HG02798 (cell line): ENCODE data around the gene ABCG4.
"Not testable (repeated sequence)": the region's sequence is repeated elsewhere in the genome, so short reads cannot be mapped to it uniquely, and the experiment has no call there.

Source experiments
- ATAC-seq: cut with Tn5 transposase; IDR thresholded peaks from one replicate; pipeline ENCODE4 v1.9.1; 2021; ENCODE audit warnings: mild to moderate bottlenecking; ENCODE audit not compliant: unreplicated experiment, poor library complexity

The ABCG4 gene

DNA sequence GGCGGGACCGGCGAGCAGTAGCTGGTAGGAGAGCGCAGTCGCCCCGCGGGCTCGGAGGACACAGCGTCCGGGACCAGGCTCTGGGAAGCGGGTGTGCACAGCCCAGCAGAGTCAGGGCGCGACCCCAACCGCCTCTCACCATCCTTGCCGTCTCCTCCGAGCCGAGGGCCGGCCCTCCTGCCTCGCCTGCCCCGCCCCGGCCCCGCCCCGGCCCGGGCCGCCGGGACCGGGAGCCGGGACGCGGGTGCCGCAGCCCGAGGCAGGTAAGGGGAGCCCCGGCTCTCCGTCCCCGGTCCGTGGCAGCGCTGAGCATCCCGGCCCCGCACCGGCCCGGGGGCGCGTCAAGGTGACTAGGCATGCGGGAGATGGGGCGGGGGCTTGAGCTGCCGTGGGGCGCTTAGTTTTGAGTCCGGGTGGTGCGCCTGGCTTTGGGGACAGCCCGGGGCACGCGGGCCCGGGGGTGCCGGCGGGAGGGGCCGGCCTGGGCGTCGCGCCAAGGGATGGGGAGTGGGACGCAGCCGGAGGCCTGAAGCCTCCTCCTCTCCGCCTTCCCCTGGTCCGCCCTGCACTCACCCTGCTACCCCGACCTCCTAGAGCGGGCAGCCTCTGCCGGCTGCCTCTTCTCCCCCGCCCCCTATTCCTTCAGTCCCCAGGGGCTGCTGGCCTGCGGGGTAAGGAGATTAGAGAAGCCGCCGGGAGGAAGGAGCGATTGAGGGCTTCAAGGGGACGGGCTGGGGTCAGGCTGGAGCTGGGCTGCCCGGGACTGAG is at the start of gene ABCG4:
Gene ABCG4, plus strand, starts transcription at position 35 of the 768 bp plus-strand sequence. CDS start 914 bp downstream, outside the sequence.
- peak; percentile 34 for ATAC-seq

DNA sequence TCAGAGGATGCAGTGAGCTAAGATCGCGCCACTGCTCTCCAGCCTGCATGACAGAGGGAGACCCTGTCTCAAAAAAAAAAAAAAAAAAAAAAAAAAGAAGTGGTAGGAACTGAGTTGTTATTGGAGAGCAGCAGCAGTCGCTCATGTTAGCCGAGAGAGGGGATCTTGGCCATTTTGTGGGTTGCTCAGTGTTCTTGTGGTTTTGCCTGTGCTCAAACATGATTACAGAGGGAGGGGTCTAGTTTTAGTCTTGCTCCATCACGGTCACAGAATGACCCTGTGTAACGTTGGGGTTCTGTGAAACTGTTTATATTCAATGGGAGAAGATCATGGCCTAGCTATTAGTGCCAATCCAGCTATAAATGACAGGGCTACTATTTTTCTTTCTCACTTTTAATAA is 49.1 kb upstream of the ABCG4 start:
- ATAC-seq: no peak

DNA sequence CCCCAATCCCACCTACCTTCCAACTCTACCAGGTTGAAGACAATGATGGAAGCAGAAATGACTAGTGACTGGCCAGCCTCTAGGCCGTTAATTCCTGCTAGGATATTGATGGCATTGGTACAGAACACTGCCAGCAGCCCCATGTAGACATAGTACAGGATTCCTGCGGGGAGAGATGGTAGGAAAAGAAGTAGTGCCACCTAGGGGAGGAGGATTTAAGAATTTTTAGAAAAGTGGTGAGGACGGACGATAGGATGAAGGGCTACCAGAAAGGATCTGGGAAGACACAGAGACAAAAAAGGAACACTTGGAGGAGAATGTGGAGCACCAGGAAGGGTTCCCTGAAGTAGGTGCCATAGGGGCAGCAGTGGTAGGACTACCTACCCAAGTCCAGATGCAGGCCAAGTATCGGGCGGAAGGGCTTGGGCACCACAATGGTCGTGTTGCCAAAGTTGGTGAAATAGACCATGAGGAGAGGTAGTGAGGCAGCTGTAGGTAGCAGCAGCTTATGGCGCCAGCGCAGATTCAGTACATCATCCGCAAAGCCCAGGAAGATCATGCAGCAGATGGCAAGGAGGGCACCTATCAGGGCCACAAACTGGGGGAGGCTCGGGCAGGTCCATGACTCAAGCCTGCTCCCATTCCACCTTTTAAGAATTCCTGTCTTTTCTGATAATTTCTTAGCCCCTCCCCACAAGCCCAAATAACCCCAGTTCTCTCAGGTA is 48.4 kb upstream of the ABCG4 start:
- ATAC-seq: no peak

DNA sequence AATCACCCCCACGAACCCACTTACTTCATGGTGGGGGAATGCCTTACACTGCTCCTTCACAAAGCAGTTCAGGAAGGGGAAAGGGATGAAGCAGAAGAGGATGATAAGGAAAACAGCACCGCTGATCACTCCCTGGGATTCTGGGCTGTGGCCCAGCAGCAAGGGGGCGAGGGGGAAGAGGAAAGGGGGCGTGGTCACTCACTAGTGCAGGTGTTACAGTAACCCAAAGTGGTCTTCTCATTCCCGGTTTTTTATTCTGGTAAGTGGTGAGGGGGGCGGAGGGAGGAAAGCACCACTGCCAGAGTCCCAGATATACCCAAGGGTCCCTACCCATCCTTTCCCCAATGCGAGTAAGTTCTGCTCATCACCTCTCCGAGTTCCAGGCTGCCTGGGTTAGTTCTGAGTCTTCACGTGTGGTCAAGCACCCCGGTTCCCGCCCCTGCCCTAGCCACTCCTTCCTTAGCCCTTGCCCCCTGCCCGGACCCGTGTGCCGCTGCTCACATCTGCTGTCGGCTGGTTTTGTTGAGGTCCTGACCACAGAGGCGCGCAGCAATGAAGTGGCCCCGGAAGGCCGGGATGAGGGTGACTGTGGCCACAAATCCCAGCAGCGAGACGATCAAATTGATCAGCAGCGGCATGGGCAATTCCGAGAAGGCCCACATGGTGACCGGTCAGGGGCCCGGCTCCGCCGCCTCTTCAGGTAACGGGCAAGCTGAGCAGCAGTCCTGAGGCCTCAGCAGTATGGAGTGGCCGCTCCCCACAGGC is 47.7 kb upstream of the ABCG4 start:
- ATAC-seq: peak; percentile 17

DNA sequence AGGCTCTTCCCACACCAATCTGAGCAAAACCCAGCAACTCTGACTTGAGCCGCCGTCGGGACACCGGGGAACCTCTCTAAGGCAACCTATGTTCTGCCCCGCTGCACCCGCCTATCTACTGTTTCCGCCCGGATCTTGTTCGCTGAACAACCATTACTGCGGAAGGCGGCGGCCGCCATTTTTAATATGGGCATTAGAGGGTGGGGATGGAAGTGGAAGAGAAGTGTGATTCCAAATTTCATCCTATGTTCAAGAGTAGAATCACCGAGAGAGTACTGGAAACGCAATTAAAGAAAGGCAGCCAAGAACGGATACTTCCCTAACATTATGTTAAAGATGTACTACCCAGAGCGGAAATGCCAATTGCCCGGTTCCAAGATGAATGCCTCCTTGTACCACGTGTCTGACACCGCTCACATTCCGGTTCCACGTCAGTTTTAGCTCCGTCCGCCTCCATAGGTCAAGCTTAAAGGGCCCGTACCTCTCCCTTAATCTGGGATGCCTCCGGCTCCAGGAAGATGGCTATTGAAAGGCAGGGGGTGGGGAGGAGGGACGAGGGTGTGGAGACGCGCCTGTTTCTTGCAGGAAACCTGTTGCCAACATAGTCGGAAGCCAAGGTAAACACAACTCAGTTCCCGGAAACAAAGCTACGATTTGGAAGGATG is 47.0 kb upstream of the ABCG4 start, which contains the start of gene DPAGT1:
Gene DPAGT1, minus strand, starts transcription at position 95 of the 665 bp plus-strand sequence. CDS start 198 bp downstream, outside the sequence.
- ATAC-seq: peak; percentile 82

DNA sequence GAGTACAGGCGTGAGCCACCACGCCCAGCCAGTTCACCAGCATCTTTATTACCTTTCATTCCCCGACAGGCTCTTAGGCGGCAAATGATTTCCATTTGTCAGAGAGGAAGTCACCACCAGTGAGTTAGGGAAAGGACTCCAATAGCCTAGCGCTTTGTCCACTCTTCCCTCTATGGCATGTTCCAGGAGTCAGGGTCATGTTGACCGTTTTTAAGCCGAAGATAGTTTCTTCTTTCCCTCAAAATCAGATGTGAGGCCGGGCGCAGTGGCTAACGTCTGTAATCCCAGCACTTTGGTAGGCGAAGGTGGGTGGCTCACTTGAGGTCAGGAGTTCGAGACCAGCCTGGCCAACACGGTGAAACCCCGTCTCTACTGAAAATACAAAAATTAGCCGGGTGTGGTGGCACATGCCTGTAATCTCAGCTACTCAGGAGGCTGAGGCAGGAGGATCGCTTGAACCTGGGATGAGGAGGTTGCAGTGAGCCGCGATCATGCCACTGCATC is 45.6 kb upstream of the ABCG4 start:
- not testable (repeated sequence) for ATAC-seq

DNA sequence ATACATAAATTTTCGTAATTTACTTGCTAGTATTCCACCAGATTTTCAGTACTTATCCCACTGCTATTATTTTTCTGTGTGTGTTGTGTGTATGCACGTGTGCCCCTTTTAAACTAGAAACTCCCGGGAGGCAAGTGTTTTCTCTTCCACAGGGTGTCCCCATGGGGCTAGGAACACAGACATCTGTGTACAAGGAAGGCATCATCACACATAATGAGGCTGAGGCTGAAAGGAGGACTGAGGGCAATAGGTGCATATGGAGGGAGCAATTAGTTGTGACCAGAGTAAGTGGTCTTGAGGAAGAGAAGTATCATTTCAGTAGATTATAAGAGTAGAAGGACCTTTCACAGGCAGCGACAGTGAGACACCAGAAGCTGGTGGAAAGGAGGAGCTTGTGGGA is 45.1 kb upstream of the ABCG4 start:
- no peak for ATAC-seq

DNA sequence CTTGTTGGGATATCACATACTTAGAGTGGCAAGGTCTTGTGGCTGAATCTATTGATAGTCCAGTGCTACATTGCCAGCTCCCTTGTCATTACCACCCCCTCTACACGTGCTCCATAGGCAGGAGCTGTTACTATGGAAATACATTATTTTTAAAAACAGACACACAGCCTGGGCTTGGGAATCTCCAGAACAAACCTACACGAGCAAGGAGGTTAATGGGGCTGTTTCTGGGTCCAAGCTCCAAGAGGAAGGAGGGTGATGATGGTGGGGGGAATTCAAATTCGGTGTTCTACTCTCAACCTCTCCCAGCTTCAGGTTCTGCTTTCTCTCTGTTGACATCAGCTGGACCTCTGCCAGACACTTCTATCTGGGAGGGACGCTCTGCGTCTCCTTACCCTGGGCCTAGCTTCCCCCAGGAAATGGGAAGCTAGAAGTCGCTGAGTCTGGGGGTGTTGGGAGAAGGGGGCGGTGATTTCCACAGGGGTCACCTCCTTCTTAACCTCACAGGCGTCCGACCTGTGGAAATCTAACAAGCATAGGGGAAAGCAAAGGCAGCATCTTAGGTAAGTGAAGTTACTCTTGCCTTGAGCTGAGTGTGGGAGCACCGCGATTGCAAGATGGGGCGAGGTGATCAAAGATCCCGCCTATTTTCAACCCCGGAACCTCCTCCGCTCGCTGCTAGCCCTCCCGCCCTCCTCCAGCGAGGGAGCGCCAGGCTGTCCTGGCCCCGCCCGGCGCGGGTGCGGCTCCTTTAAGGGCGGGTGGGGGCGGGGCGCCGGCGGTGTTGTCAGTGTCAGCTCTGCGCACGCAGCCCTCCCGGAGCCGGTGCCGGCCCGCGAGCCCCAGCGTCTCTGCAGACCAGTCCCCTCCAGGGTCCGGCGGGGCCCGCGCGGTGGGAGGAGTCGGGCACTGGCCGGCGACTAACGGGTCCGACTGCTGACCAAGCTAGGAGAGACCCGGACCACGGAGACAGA is 42.0 kb upstream of the ABCG4 start, which contains the start of gene C2CD2L:
Gene C2CD2L, plus strand, starts transcription at position 781 of the 974 bp plus-strand sequence. CDS start 398 bp downstream, outside the sequence.
- ATAC-seq: peak; percentile 86

DNA sequence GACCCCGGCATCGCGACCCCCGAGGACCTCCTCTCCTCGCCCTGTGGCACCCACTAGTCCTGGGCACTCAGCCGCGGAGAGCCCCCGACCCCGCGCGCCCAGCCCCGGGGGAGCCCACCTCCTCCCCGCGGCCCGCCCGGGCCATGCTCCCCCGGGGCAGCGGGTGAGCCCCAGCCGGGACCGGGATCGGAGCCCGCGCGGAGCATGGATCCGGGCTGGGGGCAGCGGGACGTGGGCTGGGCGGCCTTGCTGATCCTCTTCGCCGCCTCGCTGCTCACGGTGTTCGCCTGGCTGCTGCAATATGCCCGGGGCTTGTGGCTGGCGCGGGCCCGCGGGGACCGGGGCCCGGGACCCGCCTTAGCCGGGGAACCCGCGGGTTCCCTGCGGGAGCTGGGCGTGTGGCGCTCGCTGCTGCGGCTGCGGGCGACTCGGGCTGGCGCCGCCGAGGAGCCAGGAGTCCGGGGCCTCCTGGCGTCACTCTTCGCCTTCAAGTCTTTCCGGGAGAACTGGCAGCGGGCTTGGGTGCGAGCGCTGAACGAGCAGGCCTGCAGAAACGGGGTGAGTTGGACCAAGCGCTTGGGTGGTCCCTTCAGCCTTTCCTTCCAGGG is 41.2 kb upstream of the ABCG4 start:
- ATAC-seq: peak; percentile 25

DNA sequence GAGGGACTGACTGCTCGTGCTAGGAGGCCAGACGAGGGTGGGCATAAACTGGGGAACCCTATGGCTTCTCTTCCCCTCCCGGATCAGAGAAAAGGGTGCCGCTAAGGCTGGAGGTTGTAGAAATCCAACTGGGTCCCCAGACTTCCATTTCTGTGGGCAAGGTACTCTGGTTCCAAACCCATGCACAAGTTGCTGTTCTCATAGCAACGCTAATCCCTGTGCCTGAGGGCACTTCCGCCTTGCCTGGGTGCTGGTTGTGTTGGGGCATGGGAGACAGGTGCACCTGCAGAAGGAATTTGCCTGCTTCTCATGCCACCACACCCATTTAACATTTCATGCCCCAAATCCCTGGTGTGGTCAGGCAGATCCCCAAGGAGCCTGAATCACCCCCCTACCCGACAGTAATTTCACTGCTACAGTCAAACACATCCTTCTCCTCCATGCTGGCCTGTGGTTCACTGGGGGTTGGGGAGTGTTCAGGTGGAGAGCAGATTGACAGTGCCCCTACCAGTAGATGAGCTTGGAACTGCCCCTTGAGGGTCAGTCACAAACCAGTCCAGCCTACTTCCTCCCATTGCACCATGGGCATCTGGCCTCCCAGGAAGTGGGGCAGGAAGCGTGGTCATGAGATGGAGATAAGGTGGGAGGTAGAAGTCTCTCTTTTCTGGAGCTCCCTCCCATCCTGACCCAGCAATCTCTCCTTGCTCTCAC is 40.6 kb upstream of the ABCG4 start:
- ATAC-seq: no peak

DNA sequence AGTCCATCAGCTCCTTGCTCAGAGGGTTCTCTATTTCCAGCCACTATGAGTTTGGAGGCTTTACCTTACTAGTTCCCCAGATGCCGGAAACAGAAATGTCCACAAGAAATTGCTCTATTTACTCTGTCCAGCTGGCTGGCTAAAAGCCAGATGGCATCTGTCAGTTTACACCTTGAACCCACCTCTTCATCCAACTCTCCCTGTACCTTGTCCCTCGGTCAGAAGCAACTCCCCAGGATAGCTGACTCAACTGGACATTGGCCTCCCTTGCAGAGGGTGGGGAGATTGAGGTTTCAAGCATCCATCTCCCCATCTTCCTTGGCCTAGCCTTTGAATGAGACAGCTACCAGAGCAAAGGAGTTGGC is 40.0 kb upstream of the ABCG4 start:
- no peak for ATAC-seq

DNA sequence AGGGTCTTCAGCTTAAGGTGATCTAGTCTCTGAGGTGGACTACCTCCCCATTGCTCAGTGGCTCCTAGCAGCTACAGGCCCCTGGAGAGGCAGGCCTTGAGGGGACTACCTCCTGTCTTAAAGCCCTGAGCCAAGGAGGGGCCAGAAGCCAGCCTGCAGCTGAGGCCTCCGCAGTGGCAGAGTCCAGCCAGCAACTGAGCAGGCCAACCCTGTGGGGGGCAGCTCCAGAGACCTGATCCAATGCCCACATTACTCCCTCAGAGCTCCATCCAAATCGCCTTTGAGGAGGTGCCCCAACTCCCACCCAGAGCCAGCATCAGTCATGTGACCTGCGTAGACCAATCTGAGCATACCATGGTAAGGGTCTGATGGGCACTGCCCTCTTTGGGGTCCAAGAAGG is 39.0 kb upstream of the ABCG4 start:
- ATAC-seq: no peak

DNA sequence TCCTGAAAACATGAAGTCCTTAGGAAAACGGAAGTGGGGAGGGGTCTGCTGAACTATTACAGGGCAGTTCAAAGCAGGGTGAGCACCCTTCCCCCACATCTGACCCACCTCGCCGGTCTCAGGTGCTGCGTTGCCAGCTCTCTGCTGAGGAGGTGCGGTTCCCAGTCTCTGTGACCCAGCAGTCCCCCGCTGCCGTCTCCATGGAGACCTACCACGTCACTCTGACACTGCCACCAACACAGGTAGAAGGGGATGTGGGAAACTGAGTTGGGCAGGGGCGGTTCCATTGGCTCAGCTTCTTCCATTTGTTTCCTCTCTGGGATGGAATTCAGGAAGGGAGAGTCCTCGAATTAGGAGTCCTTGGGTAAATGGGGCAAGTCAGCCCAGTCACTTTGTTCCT is 38.4 kb upstream of the ABCG4 start:
- ATAC-seq: no peak

DNA sequence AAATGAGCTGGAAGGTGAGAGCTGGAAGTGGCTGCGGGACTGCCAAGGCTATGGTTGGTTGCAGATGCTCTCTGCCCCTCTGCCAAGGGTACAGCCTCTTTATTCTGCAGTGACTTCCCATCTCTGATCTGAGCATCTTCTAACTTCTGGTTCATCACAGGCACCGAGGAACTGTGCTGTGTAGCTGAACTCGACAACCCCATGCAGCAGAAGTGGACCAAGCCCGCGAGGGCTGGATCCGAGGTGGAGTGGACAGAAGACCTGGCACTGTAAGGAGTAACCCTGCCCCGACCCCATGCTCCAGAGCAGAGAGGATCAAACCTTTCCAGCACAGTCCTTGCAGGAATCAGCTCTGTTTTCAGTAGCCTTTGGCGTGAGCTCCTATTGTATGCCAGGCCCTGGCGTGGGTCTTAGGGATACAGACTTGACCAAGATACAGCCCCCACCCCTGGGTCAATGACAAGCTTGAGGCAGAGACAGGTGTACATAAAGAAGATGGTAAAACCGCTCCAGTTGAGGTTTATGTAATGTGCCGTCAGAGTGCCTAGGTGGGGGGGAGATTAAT is 37.4 kb upstream of the ABCG4 start:
- no peak for ATAC-seq

DNA sequence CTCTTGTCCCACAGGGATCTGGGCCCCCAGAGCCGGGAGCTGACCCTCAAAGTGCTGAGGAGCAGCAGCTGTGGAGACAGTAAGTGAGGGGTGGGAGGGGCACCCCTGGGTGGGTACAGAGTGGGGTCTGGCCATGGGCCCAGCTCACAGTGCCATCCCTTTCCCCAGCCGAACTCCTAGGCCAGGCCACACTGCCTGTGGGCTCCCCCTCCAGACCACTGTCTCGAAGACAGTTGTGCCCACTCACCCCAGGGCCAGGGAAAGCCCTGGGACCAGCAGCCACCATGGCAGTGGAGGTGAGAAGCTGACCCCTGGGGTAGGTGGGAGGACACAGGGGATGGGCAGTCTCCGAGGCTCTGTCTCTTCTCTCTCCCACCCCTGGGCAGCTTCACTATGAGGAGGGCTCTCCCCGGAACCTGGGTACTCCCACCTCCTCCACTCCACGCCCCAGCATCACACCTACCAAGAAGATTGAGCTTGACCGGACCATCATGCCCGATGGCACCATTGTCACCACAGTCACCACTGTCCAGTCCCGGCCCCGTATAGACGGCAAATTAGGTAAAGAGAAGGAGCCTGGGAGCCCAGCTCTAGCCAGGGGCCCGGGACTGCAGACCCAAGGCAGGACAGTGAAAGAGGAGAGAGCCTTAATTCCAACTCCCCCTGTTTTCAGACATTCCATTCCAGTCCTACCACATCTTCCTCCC is 36.4 kb upstream of the ABCG4 start:
- no peak for ATAC-seq

DNA sequence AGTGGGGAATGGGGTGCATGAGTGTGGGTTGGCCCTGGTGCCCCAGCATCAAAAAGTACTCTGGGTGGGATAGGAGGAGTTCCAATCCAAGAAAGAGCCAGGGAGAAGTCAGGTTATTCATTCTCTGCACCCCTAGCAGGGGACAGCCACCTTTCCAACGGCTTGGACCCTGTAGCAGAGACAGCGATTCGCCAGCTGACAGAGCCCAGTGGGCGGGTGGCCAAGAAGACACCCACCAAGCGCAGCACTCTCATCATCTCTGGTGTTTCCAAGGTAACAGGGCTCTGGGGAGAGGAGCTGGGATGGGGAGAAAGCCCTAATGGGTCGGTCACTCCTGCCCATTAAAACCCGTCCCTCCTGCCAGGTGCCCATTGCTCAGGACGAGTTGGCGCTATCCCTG is 35.1 kb upstream of the ABCG4 start:
- no peak for ATAC-seq

DNA sequence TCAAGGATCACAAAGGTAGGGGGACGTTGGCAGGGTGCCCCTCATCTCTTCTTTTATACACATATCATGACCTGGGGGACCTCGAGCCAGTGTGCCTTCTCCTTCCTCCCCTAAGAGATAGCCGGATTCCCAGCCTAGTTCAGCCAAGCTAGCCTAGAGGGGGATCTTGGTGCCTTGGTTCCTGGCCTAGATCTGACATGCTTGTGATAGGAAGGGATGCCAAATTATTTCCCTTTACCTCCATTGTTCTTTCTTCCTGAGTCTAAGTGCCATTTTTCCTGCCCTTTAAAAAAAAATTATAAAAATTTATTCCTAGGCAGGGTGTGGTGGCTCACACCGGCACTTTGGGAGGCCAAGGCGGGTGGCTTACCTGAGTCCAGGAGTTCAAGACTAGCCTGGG is 34.5 kb upstream of the ABCG4 start:
- no peak for ATAC-seq
